Smooth muscle cell (in vitro differentiated cells): ENCODE measurements around the gene TSACC. TPM values are rescaled to one million over a fixed set of nuclear protein-coding genes. Genes with fewer than 3 reads are reported as not detected.
A peak's percentile ranks its signal among the peaks of the same experiment; 100 is the strongest.

Source experiments
- DNase-seq: peaks from one replicate; lab custom pipeline; 2025; ENCODE audit not compliant: unreplicated experiment; lab: John Stamatoyannopoulos, UW
- H2AFZ ChIP-seq: fragments of 200-600 bp; sonication (generic); 2 replicates; pipeline ENCODE4 v1.6.0; 2016; ENCODE audit warnings: antibody characterized with exemption, low read depth, mild to moderate bottlenecking
- H3F3A ChIP-seq: fragments of 200-600 bp; sonication (generic); 2 replicates; pipeline ENCODE4 v1.6.0; 2017; ENCODE audit warnings: antibody characterized with exemption, low read depth
- H3K27ac ChIP-seq: fragments of 200-600 bp; sonication (generic); 2 replicates; pipeline ENCODE4 v1.5.1; 2016; ENCODE audit warnings: low read depth, mild to moderate bottlenecking
- H3K27me3 ChIP-seq: fragments of 200-600 bp; sonication (generic); 2 replicates; pipeline ENCODE4 v1.6.1; 2016; ENCODE audit warnings: low read depth, mild to moderate bottlenecking
- H3K36me3 ChIP-seq: fragments of 200-600 bp; sonication (generic); 2 replicates; pipeline ENCODE4 v1.5.1; 2016; ENCODE audit warnings: low read depth
- H3K4me1 ChIP-seq: fragments of 200-600 bp; sonication (generic); 2 replicates; pipeline ENCODE4 v1.5.1; 2016; ENCODE audit warnings: low read depth
- H3K4me2 ChIP-seq: fragments of 200-600 bp; sonication (generic); 2 replicates; pipeline ENCODE4 v1.6.0; 2016; ENCODE audit warnings: mild to moderate bottlenecking
- H3K4me3 ChIP-seq: fragments of 200-600 bp; sonication (generic); 2 replicates; pipeline ENCODE4 v1.5.1; 2016; ENCODE audit warnings: mild to moderate bottlenecking
- H3K79me2 ChIP-seq: fragments of 200-600 bp; sonication (generic); 2 replicates; pipeline ENCODE4 v1.6.0; 2016; ENCODE audit warnings: low read depth, mild to moderate bottlenecking
- H3K9ac ChIP-seq: fragments of 200-600 bp; sonication (generic); 2 replicates; pipeline ENCODE4 v1.6.0; 2016; ENCODE audit warnings: low read depth
- H3K9me3 ChIP-seq: fragments of 200-600 bp; sonication (generic); replicated peaks from 2 replicates; pipeline ENCODE4 v1.5.1; 2016; ENCODE audit warnings: low read depth
- H4K20me1 ChIP-seq: fragments of 200-600 bp; sonication (generic); 2 replicates; pipeline ENCODE4 v1.6.0; 2016; ENCODE audit warnings: low read depth
- CTCF ChIP-seq: fragments of 200-600 bp; sonication (generic); IDR thresholded peaks from 2 replicates; pipeline ENCODE4 v1.5.1; 2017; ENCODE audit warnings: borderline replicate concordance, mild to moderate bottlenecking, antibody characterized with exemption; ENCODE audit not compliant: insufficient read depth, poor library complexity, severe bottlenecking
- WGBS: methylation state at CpG from one replicate; pipeline ENCODE4 v1.1.7; 2016; ENCODE audit warnings: low lambda C conversion rate; 5-methylcytosine and 5-hydroxymethylcytosine counted together
- polyA plus RNA-seq: library from polyadenylated mRNA; unstranded; fragments of >200 nt; fragmentation: Nextera tagmentation; extraction: Ambion mirVana; gene quantifications from 2 replicates; pipeline ENCODE4 v1.2.1, GENCODE V29; 2016
- total RNA-seq: library from RNA; depleted of rRNA; stranded (reverse); fragments of >200 nt; gene quantifications from 2 replicates; pipeline ENCODE4 v1.2.3, GENCODE V29; 2014

Gene TSACC
- total and polyA plus RNA-seq, 2 experiments from 2014 or later, result 0.54 TPM; not detected in 1

GRCh38 chr1:156384658-156385057 is 46.3 kb downstream of the TSACC start:
- H3K4me1 ChIP-seq, result peaks cover 6% of the 10 kb centered on the region
- WGBS, result 94% methylated on average over 5 of the region's 5 CpGs
- no peak overlapping the region for H3K4me2 ChIP-seq
- H2AFZ ChIP-seq, result no peak overlapping the region
- H4K20me1 ChIP-seq, result no peaks in the 10 kb centered on the region
- no peaks in the 10 kb centered on the region for H3K9me3 ChIP-seq
- no peaks in the 10 kb centered on the region for H3K36me3 ChIP-seq
- H3K9ac ChIP-seq, result no peak overlapping the region
- no peak for DNase-seq
- H3K27ac ChIP-seq, result no peak overlapping the region
- no peak overlapping the region for H3K4me3 ChIP-seq
- no peaks in the 10 kb centered on the region for H3F3A ChIP-seq
- TF ChIP-seq CTCF, result no peak
- H3K27me3 ChIP-seq, result peaks cover 19% of the 10 kb centered on the region
- H3K79me2 ChIP-seq, result no peaks in the 10 kb centered on the region

DNA sequence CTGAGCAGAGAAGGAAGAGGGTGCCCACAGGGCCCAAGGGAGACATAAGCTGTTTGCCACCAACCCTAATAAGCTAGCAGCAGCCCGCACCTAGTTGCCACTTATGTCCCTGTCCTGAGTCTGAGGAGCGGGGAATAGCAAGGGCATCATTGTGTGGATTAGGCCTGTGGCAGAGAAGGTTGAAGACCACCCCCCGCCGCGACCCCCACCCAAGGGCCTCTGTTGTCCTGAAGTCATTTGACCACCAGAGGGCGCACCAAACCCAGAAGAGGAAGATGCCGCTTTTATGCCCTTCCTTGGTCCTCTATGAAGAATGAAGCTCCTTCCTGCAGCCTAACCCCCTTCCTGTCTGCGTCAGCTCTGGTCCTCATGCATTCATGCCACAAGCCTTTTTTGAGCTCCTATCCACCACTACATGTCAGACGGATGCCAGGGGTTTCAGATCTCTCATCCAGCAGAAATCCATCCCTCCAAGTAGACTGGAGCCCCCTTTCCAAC is 47.3 kb downstream of the TSACC start:
- Histone ChIP-seq H4K20me1 (no peaks in the 10 kb centered on the region), H3K27me3 (peaks cover 21% of the 10 kb centered on the region), H3K4me3 (no peak overlapping the region), H3K36me3 (no peaks in the 10 kb centered on the region), H3K9ac (no peak overlapping the region), H3K4me2 (no peak overlapping the region), H2AFZ (no peak overlapping the region), H3K9me3 (no peaks in the 10 kb centered on the region), H3K4me1 (peaks cover 15% of the 10 kb centered on the region), H3K79me2 (no peaks in the 10 kb centered on the region), H3F3A (no peaks in the 10 kb centered on the region), H3K27ac (no peak overlapping the region)
- DNase-seq, result peak; percentile 17
- whole genome bisulfite sequencing, result 17% methylated on average over 9 of the region's 9 CpGs
- TF ChIP-seq CTCF, result peak; percentile 97

- H3K79me2 ChIP-seq, result no peaks in the 10 kb centered on the region
- no peak overlapping the region for H3K4me2 ChIP-seq
- H3K9ac ChIP-seq, result no peak overlapping the region
- H3K27me3 ChIP-seq, result peaks cover 21% of the 10 kb centered on the region
- no peak overlapping the region for H3K27ac ChIP-seq
- H3K4me3 ChIP-seq, result no peak overlapping the region
- TF ChIP-seq CTCF, result no peak
- H4K20me1 ChIP-seq, result no peaks in the 10 kb centered on the region
- H3F3A ChIP-seq, result no peaks in the 10 kb centered on the region
- 90% methylated on average over 6 of the region's 6 CpGs for WGBS
- no peaks in the 10 kb centered on the region for H3K36me3 ChIP-seq
- no peaks in the 10 kb centered on the region for H3K9me3 ChIP-seq
- no peak overlapping the region for H2AFZ ChIP-seq
- peaks cover 23% of the 10 kb centered on the region for H3K4me1 ChIP-seq
- DNase-seq, result no peak
Measured at GRCh38 chr1:156386134-156386901, 48.0 kb downstream of the TSACC start.
